OCI-LY1 (cell line): ENCODE data around the gene DDX1.

ENCODE experiments used
- EZH2 ChIP-seq: fragments of 200-600 bp; sonication (generic), shearing (Covaris generic); IDR thresholded peaks from 2 replicates; pipeline ENCODE4 v1.8.0; 2017; ENCODE audit warnings: borderline replicate concordance, mixed run types, mild to moderate bottlenecking, antibody characterized with exemption, low read length, moderate library complexity, mixed read lengths
- TF ChIP-seq, protein P1 (sequence below): fragments of 200-600 bp; sonication (generic), shearing (Covaris generic); IDR thresholded peaks from 2 replicates; pipeline ENCODE4 v1.5.1; 2017; ENCODE audit warnings: mild to moderate bottlenecking, antibody characterized with exemption, low read length, moderate library complexity, mixed read lengths

DNA sequence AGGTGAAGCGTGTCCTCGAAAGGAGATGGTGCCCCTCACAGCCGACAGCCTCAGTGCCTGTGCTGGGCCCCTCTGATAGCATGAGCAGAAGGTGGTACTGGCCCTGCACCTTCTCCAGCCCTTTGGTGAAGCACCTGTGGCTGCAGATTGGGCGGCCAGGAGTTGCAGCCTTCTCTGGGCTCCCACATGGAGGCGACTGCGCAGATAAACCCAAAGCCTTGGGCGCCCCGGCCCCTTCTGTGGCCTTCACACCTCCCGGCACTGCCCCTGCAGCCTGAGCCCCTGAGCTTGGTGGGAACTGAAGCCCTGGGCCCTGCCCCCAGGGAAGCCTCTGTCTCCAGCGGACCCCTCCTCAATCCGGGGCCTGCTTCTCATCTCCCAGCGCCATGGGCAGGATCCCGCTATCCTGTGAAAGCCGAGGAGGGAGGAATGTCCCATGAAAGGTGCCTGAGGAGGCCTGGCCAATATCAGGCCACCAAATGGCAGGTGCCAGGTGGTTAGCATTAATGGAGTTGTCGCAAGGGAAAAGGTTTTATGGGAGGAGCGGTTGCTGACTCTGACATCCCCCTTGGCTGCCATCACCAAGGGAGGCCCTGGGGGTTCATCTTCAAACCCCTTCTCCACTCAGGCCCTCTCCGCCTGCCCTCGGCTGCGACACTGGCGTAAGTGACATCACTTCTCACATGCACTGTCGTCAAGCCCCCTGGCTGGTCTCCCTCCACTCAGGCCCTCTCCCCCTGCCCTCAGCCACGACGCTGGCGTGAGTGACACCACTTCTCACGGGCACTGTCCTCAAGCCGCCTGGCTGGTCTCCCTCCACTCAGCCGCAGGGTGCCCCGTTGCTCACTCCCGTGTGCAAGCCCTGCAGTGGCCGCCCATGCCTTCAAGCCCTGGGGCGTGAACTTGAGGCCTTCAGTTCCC lies 62.4 kb downstream of the DDX1 start:
- TF ChIP-seq, protein P1, sequence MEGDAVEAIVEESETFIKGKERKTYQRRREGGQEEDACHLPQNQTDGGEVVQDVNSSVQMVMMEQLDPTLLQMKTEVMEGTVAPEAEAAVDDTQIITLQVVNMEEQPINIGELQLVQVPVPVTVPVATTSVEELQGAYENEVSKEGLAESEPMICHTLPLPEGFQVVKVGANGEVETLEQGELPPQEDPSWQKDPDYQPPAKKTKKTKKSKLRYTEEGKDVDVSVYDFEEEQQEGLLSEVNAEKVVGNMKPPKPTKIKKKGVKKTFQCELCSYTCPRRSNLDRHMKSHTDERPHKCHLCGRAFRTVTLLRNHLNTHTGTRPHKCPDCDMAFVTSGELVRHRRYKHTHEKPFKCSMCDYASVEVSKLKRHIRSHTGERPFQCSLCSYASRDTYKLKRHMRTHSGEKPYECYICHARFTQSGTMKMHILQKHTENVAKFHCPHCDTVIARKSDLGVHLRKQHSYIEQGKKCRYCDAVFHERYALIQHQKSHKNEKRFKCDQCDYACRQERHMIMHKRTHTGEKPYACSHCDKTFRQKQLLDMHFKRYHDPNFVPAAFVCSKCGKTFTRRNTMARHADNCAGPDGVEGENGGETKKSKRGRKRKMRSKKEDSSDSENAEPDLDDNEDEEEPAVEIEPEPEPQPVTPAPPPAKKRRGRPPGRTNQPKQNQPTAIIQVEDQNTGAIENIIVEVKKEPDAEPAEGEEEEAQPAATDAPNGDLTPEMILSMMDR: no peak
- TF ChIP-seq EZH2: no peak
